Activated naive CD8-positive, alpha-beta T cell treated with anti-CD3 and anti-CD28 coated beads, Interleukin-2, amount 50 U/mL, for 24 hours (primary cell): Measurements from ENCODE around the gene AFF1.
"Not testable (repeated sequence)": the region's sequence is repeated elsewhere in the genome, so short reads cannot be mapped to it uniquely, and the experiment has no call there.

Experiments used
- ATAC-seq: fragments of 150-1000 bp; cut with Tn5 transposase; one replicate; pipeline ENCODE4 v1.10.0; 2021
- DNase-seq: peaks from one replicate; pipeline ENCODE4 v3.0.0; 2021
- H3K27ac Mint-ChIP-seq: one replicate; pipeline ENCODE4 v1.8.0; 2021; ENCODE audit warnings: mild to moderate bottlenecking, mixed read lengths
- H3K27me3 Mint-ChIP-seq: one replicate; pipeline ENCODE4 v1.8.0; 2021; ENCODE audit warnings: mixed read lengths
- H3K36me3 Mint-ChIP-seq: one replicate; pipeline ENCODE4 v1.8.0; 2021; ENCODE audit warnings: low read depth, mixed read lengths
- H3K4me1 Mint-ChIP-seq: one replicate; pipeline ENCODE4 v1.8.0; 2021; ENCODE audit warnings: mixed read lengths
- H3K4me3 Mint-ChIP-seq: one replicate; pipeline ENCODE4 v1.8.0; 2021; ENCODE audit warnings: mild to moderate bottlenecking, moderate library complexity, mixed read lengths
- H3K9me3 Mint-ChIP-seq: one replicate; pipeline ENCODE4 v1.8.0; 2021; ENCODE audit warnings: mixed read lengths

The AFF1 gene

DNA sequence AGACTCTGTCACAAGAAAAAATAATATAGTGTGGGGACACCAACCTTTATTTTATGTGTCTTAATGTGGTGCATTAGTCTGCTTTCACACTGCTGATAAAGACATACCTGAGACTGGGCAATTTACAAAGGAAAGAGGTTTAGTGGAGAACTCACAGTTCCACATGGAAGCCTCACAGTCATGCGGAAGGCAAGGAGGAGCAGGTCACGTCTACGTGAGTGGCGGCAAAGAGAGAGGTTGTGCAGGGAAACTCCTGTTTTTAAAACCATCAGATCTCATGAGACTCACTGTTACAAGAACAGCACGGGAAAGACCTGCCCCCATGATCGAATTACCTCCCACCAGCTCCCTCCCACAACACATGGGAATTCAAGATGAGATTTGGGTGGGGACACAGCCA lies 130.2 kb downstream of the AFF1 start:
- H3K27me3 Mint-ChIP-seq, result no peaks in the 10 kb centered on the region
- ATAC-seq, result no peak
- peaks cover 19% of the 10 kb centered on the region for H3K36me3 Mint-ChIP-seq
- H3K4me1 Mint-ChIP-seq, result peaks cover 16% of the 10 kb centered on the region
- no peaks in the 10 kb centered on the region for H3K9me3 Mint-ChIP-seq
- H3K4me3 Mint-ChIP-seq, result no peak overlapping the region
- DNase-seq, result no peak
- H3K27ac Mint-ChIP-seq, result no peak overlapping the region

DNA sequence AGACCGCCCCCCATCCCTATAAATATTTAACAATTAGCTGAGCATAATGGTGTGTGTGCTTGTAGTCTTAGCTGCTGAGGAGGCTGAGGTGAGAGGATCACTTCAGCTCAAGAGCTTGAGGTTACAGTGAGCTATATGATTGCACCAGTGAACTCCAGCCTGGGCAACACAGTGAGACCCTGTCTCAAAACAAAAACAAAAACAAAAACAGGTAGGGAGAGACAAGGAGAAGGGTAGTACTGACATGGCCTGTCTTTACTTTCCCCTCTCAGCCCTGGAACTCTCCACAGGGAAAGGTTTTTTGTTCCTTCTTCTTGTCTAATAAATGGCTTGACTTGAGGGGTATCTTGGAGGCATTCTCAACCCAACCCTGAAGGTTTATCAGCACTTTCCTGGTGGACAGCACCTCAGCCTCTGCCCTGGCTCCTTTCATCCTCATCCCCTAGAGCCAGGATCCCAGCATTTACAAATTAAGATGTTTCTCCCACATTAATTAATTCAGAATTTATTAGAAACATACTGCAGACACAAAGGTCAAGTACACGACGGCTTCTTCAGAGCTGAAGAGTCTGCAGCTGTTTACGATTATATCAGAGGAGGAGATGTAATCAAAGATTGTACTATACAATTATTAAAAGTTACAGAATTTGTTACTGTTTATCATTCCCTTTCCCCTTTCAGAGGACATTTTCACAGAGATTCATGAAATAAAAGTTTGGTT lies 131.8 kb downstream of the AFF1 start:
- H3K9me3 Mint-ChIP-seq, result no peaks in the 10 kb centered on the region
- peaks cover 8% of the 10 kb centered on the region for H3K4me1 Mint-ChIP-seq
- H3K4me3 Mint-ChIP-seq, result no peak overlapping the region
- no peak overlapping the region for H3K27ac Mint-ChIP-seq
- H3K36me3 Mint-ChIP-seq, result peaks cover 14% of the 10 kb centered on the region
- DNase-seq (no peak), ATAC-seq (no peak)
- H3K27me3 Mint-ChIP-seq, result no peaks in the 10 kb centered on the region

DNA sequence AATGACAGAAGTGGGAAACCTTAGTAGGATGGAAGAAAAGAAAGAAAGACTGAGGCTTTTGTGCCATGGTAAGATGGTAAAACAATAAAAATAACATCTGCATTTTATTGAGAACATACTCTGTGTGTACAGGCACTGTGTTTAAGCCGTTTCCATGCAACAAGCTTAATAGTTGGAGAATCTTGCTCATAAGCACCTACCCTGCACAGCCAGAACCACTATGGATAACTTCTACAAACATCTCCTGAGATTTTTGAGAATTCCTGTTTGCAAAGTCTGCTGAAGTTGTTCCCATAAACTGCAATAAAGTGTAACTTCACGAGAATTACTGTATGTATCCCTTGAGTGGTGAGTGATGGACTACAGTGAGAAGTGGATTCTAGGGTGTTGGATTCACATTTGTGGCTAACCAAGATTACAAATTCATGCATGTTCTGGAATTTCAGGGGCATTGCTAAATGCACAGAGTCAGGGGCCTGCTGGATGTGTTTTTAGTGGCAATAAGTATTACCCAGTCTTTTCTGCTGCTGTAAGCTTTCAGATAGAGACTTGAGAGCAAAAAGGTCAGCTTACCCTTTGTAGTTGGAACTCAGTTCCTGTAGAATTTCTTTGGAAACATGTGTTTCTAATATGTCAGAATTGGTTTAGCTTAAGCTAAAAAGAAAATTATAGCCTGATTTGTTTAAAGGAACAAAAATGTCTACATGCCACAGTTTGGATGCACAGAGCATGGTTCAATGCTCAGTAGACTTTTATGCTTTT lies 132.5 kb downstream of the AFF1 start:
- peaks cover 15% of the 10 kb centered on the region for H3K36me3 Mint-ChIP-seq
- peaks cover 10% of the 10 kb centered on the region for H3K4me1 Mint-ChIP-seq
- no peak overlapping the region for H3K27ac Mint-ChIP-seq
- peaks cover 3% of the 10 kb centered on the region for H3K9me3 Mint-ChIP-seq
- no peaks in the 10 kb centered on the region for H3K27me3 Mint-ChIP-seq
- DNase-seq (no peak), ATAC-seq (no peak)
- H3K4me3 Mint-ChIP-seq, result no peak overlapping the region

- Mint-ChIP-seq H3K4me3 (no peak overlapping the region), H3K27me3 (no peaks in the 10 kb centered on the region), H3K27ac (no peak overlapping the region), H3K36me3 (peaks cover 15% of the 10 kb centered on the region), H3K9me3 (peaks cover 3% of the 10 kb centered on the region), H3K4me1 (peaks cover 20% of the 10 kb centered on the region)
- ATAC-seq (no peak), DNase-seq (no peak)
Measured at GRCh38 chr4:87068583-87069021, 133.8 kb downstream of the AFF1 start.

GRCh38 chr4:87069037-87069742 lies 134.4 kb downstream of the AFF1 start:
- Mint-ChIP-seq H3K36me3 (peaks cover 11% of the 10 kb centered on the region), H3K4me1 (peaks cover 26% of the 10 kb centered on the region), H3K4me3 (no peak overlapping the region), H3K27me3 (no peaks in the 10 kb centered on the region), H3K27ac (no peak overlapping the region), H3K9me3 (peaks cover 3% of the 10 kb centered on the region)
- no peak for DNase-seq
- no peak for ATAC-seq

DNA sequence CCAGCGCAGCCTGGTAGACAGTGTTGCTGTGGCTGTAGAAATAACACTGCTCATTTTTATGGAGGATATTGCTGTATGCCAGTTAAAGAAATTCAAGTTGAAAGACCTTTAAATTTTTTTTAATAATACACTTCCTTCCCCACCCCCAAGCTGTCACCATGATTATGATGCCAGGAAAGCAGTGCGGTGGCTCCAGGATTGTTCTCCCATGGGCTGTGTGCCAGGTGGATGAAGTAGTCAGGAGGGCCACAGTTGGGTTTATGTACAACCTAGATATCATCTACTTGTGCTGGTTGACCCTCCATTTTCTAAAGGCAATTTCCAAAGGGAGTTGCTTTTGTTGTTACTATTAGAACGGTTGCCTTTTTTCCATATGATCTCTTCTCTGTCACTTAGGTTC lies 136.6 kb downstream of the AFF1 start:
- DNase-seq, result no peak
- ATAC-seq, result no peak
- Mint-ChIP-seq H3K27me3 (no peaks in the 10 kb centered on the region), H3K36me3 (peaks cover 3% of the 10 kb centered on the region), H3K27ac (no peak overlapping the region), H3K9me3 (peaks cover 3% of the 10 kb centered on the region), H3K4me3 (no peak overlapping the region), H3K4me1 (peaks cover 40% of the 10 kb centered on the region)

DNA sequence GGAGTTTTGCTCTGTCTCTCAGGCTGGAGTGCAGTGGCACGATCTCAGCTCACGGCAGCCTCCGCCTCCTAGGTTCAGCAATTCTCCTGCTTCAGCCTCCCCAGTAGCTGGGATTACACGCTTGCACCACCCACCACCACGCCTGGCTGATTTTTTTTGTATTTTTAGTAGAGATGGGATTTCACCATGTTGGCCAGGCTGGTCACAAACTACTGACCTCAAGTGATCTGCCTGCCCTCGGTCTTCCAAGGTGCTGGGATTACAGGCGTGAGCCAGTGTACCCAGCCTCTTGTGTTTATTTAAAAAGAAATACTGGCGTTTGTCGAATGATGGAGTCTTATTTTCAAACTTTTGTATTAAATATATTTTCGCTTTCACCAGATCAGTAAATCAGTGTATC lies 137.7 kb downstream of the AFF1 start:
- Mint-ChIP-seq H3K27ac (peak overlapping the region; percentile 91), H3K4me1 (peaks cover 46% of the 10 kb centered on the region)
- H3K27me3 Mint-ChIP-seq, H3K36me3 Mint-ChIP-seq, DNase-seq, H3K9me3 Mint-ChIP-seq, H3K4me3 Mint-ChIP-seq, ATAC-seq: not testable (repeated sequence)

DNA sequence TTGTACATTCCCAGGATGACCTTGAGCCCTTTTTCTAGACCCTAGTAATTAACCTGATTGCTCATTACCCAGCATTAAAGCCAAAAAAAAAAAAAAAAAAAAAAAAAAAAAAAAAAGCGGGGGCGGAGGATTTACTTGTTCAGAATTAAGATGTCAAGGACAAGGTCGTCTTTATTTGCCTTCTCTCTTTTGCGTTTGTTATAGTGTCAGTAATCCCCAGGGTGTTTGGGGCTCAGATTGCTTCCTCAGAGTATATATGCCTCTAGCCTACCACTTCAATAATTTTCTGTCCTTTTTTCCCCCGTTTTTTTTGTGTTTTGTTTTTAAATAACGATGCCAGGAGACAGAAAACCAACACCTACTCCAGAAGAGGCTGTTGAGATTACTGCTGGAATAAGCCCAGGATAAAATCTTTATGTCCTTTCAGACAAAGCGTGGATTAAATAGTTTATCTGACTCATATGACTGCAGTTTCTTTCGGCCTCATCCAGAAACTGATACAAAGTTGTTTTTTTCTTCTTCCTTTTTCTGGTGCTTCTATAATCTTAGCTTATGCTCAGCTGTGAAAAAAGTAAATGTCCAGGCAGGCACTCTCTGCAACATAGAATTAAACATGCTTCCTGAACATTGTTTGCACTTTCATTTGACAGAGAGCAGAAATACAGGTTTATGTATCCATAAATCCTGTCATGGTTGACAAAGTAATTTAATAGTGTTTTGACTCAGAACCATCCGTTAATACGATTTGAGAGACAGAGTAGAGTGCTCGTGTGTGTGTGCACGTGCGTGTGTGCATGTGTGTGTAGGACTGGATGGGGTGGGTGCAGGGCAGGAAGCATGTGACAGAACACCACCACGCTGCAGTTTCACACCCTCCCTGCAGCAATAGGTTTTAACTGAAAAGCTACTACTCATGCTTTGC lies 138.6 kb downstream of the AFF1 start:
- peak; percentile 92 for ATAC-seq
- peak; percentile 71 for DNase-seq
- peaks cover 48% of the 10 kb centered on the region for H3K4me1 Mint-ChIP-seq

DNA sequence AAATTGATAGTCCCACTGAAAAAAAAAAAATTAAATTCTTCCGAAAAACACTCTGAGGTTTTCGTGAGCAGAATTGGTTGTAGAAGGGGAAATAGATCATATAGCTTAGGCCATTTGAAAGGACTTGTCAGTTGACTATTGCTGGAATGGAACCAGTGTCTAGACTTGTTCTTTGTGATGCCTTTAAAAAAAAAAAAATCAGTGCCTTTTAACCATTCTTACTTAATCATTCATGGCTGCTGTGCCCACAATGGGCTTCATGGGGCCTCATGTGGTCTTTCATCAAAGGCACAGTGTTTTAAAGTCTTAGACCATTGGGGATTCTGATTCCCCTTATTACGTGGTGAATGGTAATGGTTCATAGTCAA lies 139.3 kb downstream of the AFF1 start:
- ATAC-seq (peak; percentile 58), DNase-seq (no peak)
- Mint-ChIP-seq H3K27me3 (no peaks in the 10 kb centered on the region), H3K27ac (peak overlapping the region; percentile 91), H3K36me3 (peaks cover 3% of the 10 kb centered on the region), H3K4me3 (peak overlapping the region; percentile 76), H3K9me3 (peaks cover 3% of the 10 kb centered on the region), H3K4me1 (peaks cover 48% of the 10 kb centered on the region)

More for the DNA sequence above, 138.6 kb downstream of the AFF1 start:
- Mint-ChIP-seq H3K9me3 (peaks cover 3% of the 10 kb centered on the region), H3K4me3 (peak overlapping the region; percentile 76), H3K27ac (peak overlapping the region; percentile 91), H3K36me3 (peaks cover 3% of the 10 kb centered on the region), H3K27me3 (no peaks in the 10 kb centered on the region)

DNA sequence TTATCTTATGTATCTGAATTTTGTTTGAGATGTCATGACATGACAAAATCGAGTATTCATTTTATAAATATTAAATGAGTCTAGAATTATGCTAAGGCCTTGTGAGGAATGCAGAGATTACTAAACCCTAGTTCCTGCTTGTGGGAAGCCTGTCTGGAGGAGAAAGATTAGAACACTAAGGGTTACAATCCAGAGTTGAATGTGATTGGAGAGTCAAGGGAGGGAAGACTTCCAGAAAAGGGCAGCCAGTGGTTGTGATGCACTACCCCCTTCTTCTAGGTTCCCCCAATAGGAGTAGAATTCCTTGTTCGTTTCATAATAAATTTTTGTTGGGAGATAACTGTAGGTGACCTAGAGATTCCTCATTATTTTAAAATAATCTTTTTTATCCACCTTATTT lies 141.1 kb downstream of the AFF1 start:
- Mint-ChIP-seq H3K9me3 (peaks cover 3% of the 10 kb centered on the region), H3K4me3 (no peak overlapping the region), H3K4me1 (peaks cover 45% of the 10 kb centered on the region), H3K27ac (no peak overlapping the region), H3K27me3 (no peaks in the 10 kb centered on the region), H3K36me3 (peaks cover 3% of the 10 kb centered on the region)
- ATAC-seq (no peak), DNase-seq (no peak)

DNA sequence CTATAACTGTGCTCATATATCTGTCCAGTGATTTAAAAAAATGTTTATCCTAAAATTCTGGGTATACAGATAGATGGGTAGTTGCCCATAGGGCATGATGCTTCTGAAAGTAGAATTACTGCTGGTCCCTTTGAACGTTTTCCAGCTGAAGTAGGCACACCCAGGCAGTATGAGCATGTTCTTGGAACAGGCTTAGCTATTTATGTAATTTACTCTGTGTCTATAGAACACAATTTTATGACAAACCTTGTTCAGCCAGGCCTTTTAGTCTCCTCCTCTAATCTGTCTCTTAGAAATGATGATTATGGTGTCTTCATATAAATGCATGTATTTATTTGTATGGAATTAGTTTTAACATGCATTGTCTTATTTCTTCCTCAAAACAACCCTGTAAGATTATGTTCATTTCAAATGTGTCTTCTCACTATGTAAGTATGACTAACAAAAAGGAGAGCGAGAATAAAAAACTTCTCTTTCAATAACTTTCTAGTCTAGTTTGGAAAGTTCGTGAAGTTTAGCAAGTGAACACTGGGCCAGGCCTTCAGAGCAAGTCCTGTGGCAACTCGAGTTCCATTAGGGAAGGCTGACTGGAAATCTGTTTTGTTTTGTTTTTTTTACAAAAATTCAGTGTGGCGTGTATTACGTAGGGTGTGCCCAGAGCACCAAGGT lies 142.0 kb downstream of the AFF1 start:
- H3K36me3 Mint-ChIP-seq, result peaks cover 2% of the 10 kb centered on the region
- DNase-seq, result no peak
- peaks cover 42% of the 10 kb centered on the region for H3K4me1 Mint-ChIP-seq
- H3K27ac Mint-ChIP-seq, result no peak overlapping the region
- no peak overlapping the region for H3K4me3 Mint-ChIP-seq
- H3K9me3 Mint-ChIP-seq, result peaks cover under 1% of the 10 kb centered on the region
- ATAC-seq, result no peak
- H3K27me3 Mint-ChIP-seq, result no peaks in the 10 kb centered on the region

- DNase-seq (no peak), ATAC-seq (no peak)
- H3K4me3 Mint-ChIP-seq, result no peak overlapping the region
- peaks cover 2% of the 10 kb centered on the region for H3K36me3 Mint-ChIP-seq
- H3K27me3 Mint-ChIP-seq, result no peaks in the 10 kb centered on the region
- H3K27ac Mint-ChIP-seq, result no peak overlapping the region
- peaks cover 36% of the 10 kb centered on the region for H3K4me1 Mint-ChIP-seq
- no peaks in the 10 kb centered on the region for H3K9me3 Mint-ChIP-seq
Measured at GRCh38 chr4:87077914-87078585, 143.2 kb downstream of the AFF1 start.

DNA sequence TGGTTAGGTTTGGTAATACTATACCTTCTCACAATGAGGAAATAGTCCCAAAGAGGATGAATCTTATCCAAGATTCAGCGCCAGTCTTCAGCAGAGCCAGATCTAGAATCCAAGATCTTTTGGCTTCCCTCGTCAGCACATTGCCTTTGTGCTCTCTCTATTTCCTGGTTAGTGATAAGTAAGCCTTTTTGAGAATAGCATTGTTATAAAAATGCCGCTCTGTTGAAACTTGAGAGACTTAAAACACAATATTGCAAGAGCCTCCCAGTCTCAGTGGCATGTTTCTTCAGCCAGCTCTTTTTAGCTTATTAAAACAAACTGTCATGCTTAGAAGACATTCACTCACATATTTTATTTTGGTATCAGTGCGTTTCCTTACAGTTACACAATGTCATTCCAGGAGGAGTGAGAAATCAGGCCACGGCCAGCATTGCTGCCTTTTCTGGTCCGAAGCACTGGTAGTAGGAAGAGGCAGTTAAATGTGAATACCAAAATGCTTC lies 144.2 kb downstream of the AFF1 start:
- no peaks in the 10 kb centered on the region for H3K27me3 Mint-ChIP-seq

More for the DNA sequence above, 144.2 kb downstream of the AFF1 start:
- no peak overlapping the region for H3K27ac Mint-ChIP-seq
- DNase-seq (no peak), ATAC-seq (no peak)
- H3K4me1 Mint-ChIP-seq, result peaks cover 28% of the 10 kb centered on the region
- no peak overlapping the region for H3K4me3 Mint-ChIP-seq
- H3K36me3 Mint-ChIP-seq, result peaks cover 3% of the 10 kb centered on the region
- H3K9me3 Mint-ChIP-seq, result no peaks in the 10 kb centered on the region
